DOHH2 (cell line): ENCODE results near the gene GRHPR.

ENCODE experiments used
- H3F3A ChIP-seq: fragments of 200-600 bp; sonication (generic), shearing (Covaris generic); 2 replicates; pipeline ENCODE4 v1.6.0; 2016; ENCODE audit warnings: antibody characterized with exemption, mild to moderate bottlenecking; ENCODE audit not compliant: control insufficient read depth, insufficient read depth
- H3K27ac ChIP-seq: fragments of 200-600 bp; sonication (generic); 2 replicates; pipeline ENCODE4 v1.5.1; 2014; ENCODE audit warnings: low read depth, mild to moderate bottlenecking, low read length, moderate library complexity
- H3K27me3 ChIP-seq: fragments of 200-600 bp; sonication (generic); 2 replicates; pipeline ENCODE4 v1.6.1; 2014; ENCODE audit warnings: mild to moderate bottlenecking, low read length, mixed read lengths; ENCODE audit not compliant: control insufficient read depth
- H3K36me3 ChIP-seq: fragments of 200-600 bp; sonication (generic); 2 replicates; pipeline ENCODE4 v1.6.1; 2014; ENCODE audit warnings: mild to moderate bottlenecking, low read length, moderate library complexity, mixed read lengths; ENCODE audit not compliant: control insufficient read depth
- H3K4me1 ChIP-seq: fragments of 200-600 bp; sonication (generic); 2 replicates; pipeline ENCODE4 v1.6.1; 2014; ENCODE audit warnings: mild to moderate bottlenecking, low read length, mixed read lengths; ENCODE audit not compliant: control insufficient read depth
- H3K4me2 ChIP-seq: fragments of 200-600 bp; sonication (generic); 2 replicates; pipeline ENCODE4 v1.6.0; 2014; ENCODE audit warnings: mild to moderate bottlenecking, low read length, moderate library complexity
- H3K4me3 ChIP-seq: fragments of 200-600 bp; sonication (generic); 2 replicates; pipeline ENCODE4 v1.5.1; 2014; ENCODE audit warnings: mild to moderate bottlenecking, low read length, mixed read lengths
- H3K79me2 ChIP-seq: fragments of 200-600 bp; sonication (generic); 2 replicates; pipeline ENCODE4 v1.6.1; 2014; ENCODE audit warnings: mild to moderate bottlenecking, low read length, mixed read lengths; ENCODE audit not compliant: control insufficient read depth
- H3K9me2 ChIP-seq: fragments of 200-600 bp; sonication (generic); replicated peaks from 2 replicates; pipeline ENCODE4 v1.6.1; 2014; ENCODE audit warnings: mild to moderate bottlenecking, low read length, mixed read lengths; ENCODE audit not compliant: control insufficient read depth
- H3K9me3 ChIP-seq: fragments of 200-600 bp; sonication (generic); 2 replicates; pipeline ENCODE4 v1.6.1; 2014; ENCODE audit warnings: antibody characterized with exemption, low read length, mixed read lengths; ENCODE audit not compliant: control insufficient read depth, insufficient read depth
- H4K20me1 ChIP-seq: fragments of 200-600 bp; sonication (generic); 2 replicates; pipeline ENCODE4 v1.6.0; 2014; ENCODE audit warnings: low read depth, mild to moderate bottlenecking, antibody characterized with exemption, low read length, moderate library complexity; ENCODE audit not compliant: control insufficient read depth, insufficient read depth
- CTCF ChIP-seq: fragments of 200-600 bp; sonication (generic); IDR thresholded peaks from one replicate; pipeline ENCODE4 v1.5.1; 2014; ENCODE audit warnings: antibody characterized with exemption, mild to moderate bottlenecking, low read depth, low read length; ENCODE audit not compliant: poor library complexity, severe bottlenecking
- EZH2phosphoT487 ChIP-seq: fragments of 200-600 bp; sonication (generic); IDR thresholded peaks from 2 replicates; pipeline ENCODE4 v1.6.1; 2017; ENCODE audit warnings: borderline replicate concordance, mild to moderate bottlenecking, antibody characterized with exemption, low read length, moderate library complexity, mixed read lengths

Gene GRHPR

GRCh38 chr9:37441776-37442370, 19.4 kb downstream of the GRHPR start:
- Histone ChIP-seq H3K27me3 (no peaks in the 10 kb centered on the region), H3K4me3 (no peak overlapping the region), H3K9me2 (no peaks in the 10 kb centered on the region), H3F3A (peaks cover 19% of the 10 kb centered on the region), H3K4me2 (no peak overlapping the region), H3K36me3 (peaks cover 65% of the 10 kb centered on the region), H4K20me1 (0 out of 2 replicates have a peak, but pooled peaks cover 5% of the 10 kb centered on the region), H3K9me3 (no peaks in the 10 kb centered on the region), H3K79me2 (peaks cover 65% of the 10 kb centered on the region), H3K27ac (no peak overlapping the region), H3K4me1 (no peaks in the 10 kb centered on the region)
- no peak for TF ChIP-seq CTCF
- TF ChIP-seq EZH2phosphoT487 = no peak

GRCh38 chr9:37442556-37442955, 20.1 kb downstream of the GRHPR start:
- Histone ChIP-seq H3K79me2 (peaks cover 67% of the 10 kb centered on the region), H3K4me2 (no peak overlapping the region), H3K4me1 (no peaks in the 10 kb centered on the region), H3K9me2 (no peaks in the 10 kb centered on the region), H3K27ac (no peak overlapping the region), H3K36me3 (peaks cover 61% of the 10 kb centered on the region), H3F3A (peaks cover 19% of the 10 kb centered on the region), H3K27me3 (no peaks in the 10 kb centered on the region), H4K20me1 (0 out of 2 replicates have a peak, but pooled peaks cover 5% of the 10 kb centered on the region), H3K9me3 (no peaks in the 10 kb centered on the region), H3K4me3 (no peak overlapping the region)
- no peak for TF ChIP-seq CTCF
- TF ChIP-seq EZH2phosphoT487 = no peak

GRCh38 chr9:37443566-37443965, 21.1 kb downstream of the GRHPR start:
- H3K9me3 ChIP-seq = no peaks in the 10 kb centered on the region
- no peaks in the 10 kb centered on the region for H3K9me2 ChIP-seq
- H3K27me3 ChIP-seq = no peaks in the 10 kb centered on the region
- H3K4me1 ChIP-seq = no peaks in the 10 kb centered on the region
- no peak for TF ChIP-seq EZH2phosphoT487
- no peak for TF ChIP-seq CTCF
- no peak overlapping the region for H3K4me3 ChIP-seq
- H3F3A ChIP-seq = peaks cover 19% of the 10 kb centered on the region
- H3K27ac ChIP-seq = no peak overlapping the region
- peaks cover 54% of the 10 kb centered on the region for H3K36me3 ChIP-seq
- no peak overlapping the region for H3K4me2 ChIP-seq
- H4K20me1 ChIP-seq = 0 out of 2 replicates have a peak, but pooled peaks cover 5% of the 10 kb centered on the region
- peaks cover 70% of the 10 kb centered on the region for H3K79me2 ChIP-seq
